Measurements from ENCODE around the gene CCR3. TPM values are rescaled to one million over a fixed set of nuclear protein-coding genes. Genes with fewer than 3 reads are reported as not detected.
"Not testable (repeated sequence)": the region's sequence is repeated elsewhere in the genome, so short reads cannot be mapped to it uniquely, and the experiment has no call there.

CCR3 gene
- total RNA-seq (under 1 TPM; 0.23 to 0.37 TPM), total RNA-seq (0.38 to 0.46 reads per million in 2 donors)

GRCh38 chr3:46242120-46242519 lies at the start of gene CCR3:
TSS of gene CCR3 (plus strand) at chr3:46242460. CDS start at chr3:46265159, 22,699 bp downstream.
- H3K9me3 ChIP-seq (ENCODE audit: control insufficient read depth, low read length, poor library complexity, severe bottlenecking) = no peaks in the 10 kb centered on the region
- no peak within 1 kb of the TSS for H3K4me3 Mint-ChIP-seq
- peaks cover 8% of the 10 kb centered on the region for H3K4me1 Mint-ChIP-seq
- no peaks in the 10 kb centered on the region for H3K36me3 Mint-ChIP-seq (ENCODE audit: low read depth)
- H3K27ac Mint-ChIP-seq = peak within 1 kb of the TSS; percentile 29
- peaks cover 9% of the 10 kb centered on the region for H3K27me3 Mint-ChIP-seq
- DNase-seq (no peak), ATAC-seq (no peak)

GRCh38 chr3:46192939-46193338 lies 49.3 kb upstream of the CCR3 start:
- H3K36me3 Mint-ChIP-seq (ENCODE audit: low read depth) = peaks cover 2% of the 10 kb centered on the region
- ATAC-seq = no peak
- H3K4me1 Mint-ChIP-seq = peaks cover 4% of the 10 kb centered on the region
- no peak for DNase-seq
- no peak overlapping the region for H3K27ac Mint-ChIP-seq
- no peak overlapping the region for H3K4me3 Mint-ChIP-seq
- H3K27me3 Mint-ChIP-seq = peaks cover 14% of the 10 kb centered on the region
- H3K9me3 ChIP-seq (ENCODE audit: control insufficient read depth, low read length, poor library complexity, severe bottlenecking) = peaks cover 3% of the 10 kb centered on the region

GRCh38 chr3:46193436-46193835 lies 48.8 kb upstream of the CCR3 start:
- Mint-ChIP-seq H3K4me3 (no peak overlapping the region), H3K27me3 (peaks cover 14% of the 10 kb centered on the region), H3K27ac (no peak overlapping the region), H3K36me3 (ENCODE audit: low read depth) (peaks cover 2% of the 10 kb centered on the region), H3K4me1 (no peaks in the 10 kb centered on the region)
- DNase-seq = no peak
- H3K9me3 ChIP-seq (ENCODE audit: control insufficient read depth, low read length, poor library complexity, severe bottlenecking) = peaks cover 3% of the 10 kb centered on the region
- no peak for ATAC-seq

- H3K4me3 Mint-ChIP-seq = no peak overlapping the region
- ATAC-seq = no peak
- DNase-seq = no peak
- H3K36me3 Mint-ChIP-seq (ENCODE audit: low read depth) = peaks cover 2% of the 10 kb centered on the region
- H3K27me3 Mint-ChIP-seq = peaks cover 20% of the 10 kb centered on the region
- H3K9me3 ChIP-seq (ENCODE audit: control insufficient read depth, low read length, poor library complexity, severe bottlenecking) = peaks cover 3% of the 10 kb centered on the region
- H3K27ac Mint-ChIP-seq = no peak overlapping the region
- no peaks in the 10 kb centered on the region for H3K4me1 Mint-ChIP-seq
Measured at GRCh38 chr3:46194868-46195553, 47.2 kb upstream of the CCR3 start.

- H3K36me3 Mint-ChIP-seq (ENCODE audit: low read depth) = peaks cover 2% of the 10 kb centered on the region
- DNase-seq (no peak), ATAC-seq (no peak)
- H3K4me1 Mint-ChIP-seq = no peaks in the 10 kb centered on the region
- H3K4me3 Mint-ChIP-seq = no peak overlapping the region
- H3K27me3 Mint-ChIP-seq = peaks cover 13% of the 10 kb centered on the region
- H3K27ac Mint-ChIP-seq = no peak overlapping the region
- peaks cover 3% of the 10 kb centered on the region for H3K9me3 ChIP-seq (ENCODE audit: control insufficient read depth, low read length, poor library complexity, severe bottlenecking)
Measured at GRCh38 chr3:46196261-46196957, 45.9 kb upstream of the CCR3 start.

GRCh38 chr3:46200211-46200610 lies 42.0 kb upstream of the CCR3 start:
- DNase-seq = no peak
- Mint-ChIP-seq H3K36me3 (ENCODE audit: low read depth) (no peaks in the 10 kb centered on the region), H3K27ac (no peak overlapping the region), H3K4me1 (peaks cover 3% of the 10 kb centered on the region), H3K27me3 (peaks cover 5% of the 10 kb centered on the region), H3K4me3 (no peak overlapping the region)
- ATAC-seq = no peak
- no peaks in the 10 kb centered on the region for H3K9me3 ChIP-seq (ENCODE audit: control insufficient read depth, low read length, poor library complexity, severe bottlenecking)

GRCh38 chr3:46200790-46201189 lies 41.5 kb upstream of the CCR3 start:
- peaks cover 5% of the 10 kb centered on the region for H3K27me3 Mint-ChIP-seq
- H3K9me3 ChIP-seq (ENCODE audit: control insufficient read depth, low read length, poor library complexity, severe bottlenecking) = no peaks in the 10 kb centered on the region
- ATAC-seq = no peak

GRCh38 chr3:46202535-46202934 lies 39.7 kb upstream of the CCR3 start:
- Mint-ChIP-seq H3K27me3 (peaks cover 5% of the 10 kb centered on the region), H3K36me3 (ENCODE audit: low read depth) (no peaks in the 10 kb centered on the region), H3K4me3 (no peak overlapping the region), H3K27ac (no peak overlapping the region), H3K4me1 (peaks cover 3% of the 10 kb centered on the region)
- ATAC-seq = no peak
- no peak for DNase-seq
- H3K9me3 ChIP-seq (ENCODE audit: control insufficient read depth, low read length, poor library complexity, severe bottlenecking) = no peaks in the 10 kb centered on the region

More at GRCh38 chr3:46200790-46201189, 41.5 kb upstream of the CCR3 start:
- Mint-ChIP-seq H3K36me3 (ENCODE audit: low read depth) (no peaks in the 10 kb centered on the region), H3K4me1 (peaks cover 3% of the 10 kb centered on the region), H3K4me3 (no peak overlapping the region), H3K27ac (no peak overlapping the region)
- DNase-seq = no peak

- ATAC-seq = no peak
- no peaks in the 10 kb centered on the region for H3K9me3 ChIP-seq (ENCODE audit: control insufficient read depth, low read length, poor library complexity, severe bottlenecking)
- no peak overlapping the region for H3K27ac Mint-ChIP-seq
- no peaks in the 10 kb centered on the region for H3K36me3 Mint-ChIP-seq (ENCODE audit: low read depth)
- DNase-seq = no peak
- peaks cover 12% of the 10 kb centered on the region for H3K4me1 Mint-ChIP-seq
- peak overlapping the region; percentile 52 for H3K4me3 Mint-ChIP-seq
- H3K27me3 Mint-ChIP-seq = peaks cover 5% of the 10 kb centered on the region
Measured at GRCh38 chr3:46203681-46204080, 38.6 kb upstream of the CCR3 start.

- H3K4me3 Mint-ChIP-seq = no peak overlapping the region
- H3K9me3 ChIP-seq (ENCODE audit: control insufficient read depth, low read length, poor library complexity, severe bottlenecking) = no peaks in the 10 kb centered on the region
- no peak overlapping the region for H3K27ac Mint-ChIP-seq
- DNase-seq (no peak), ATAC-seq (no peak)
- H3K27me3 Mint-ChIP-seq = no peaks in the 10 kb centered on the region
- peaks cover 21% of the 10 kb centered on the region for H3K4me1 Mint-ChIP-seq
- H3K36me3 Mint-ChIP-seq (ENCODE audit: low read depth) = no peaks in the 10 kb centered on the region
Measured at GRCh38 chr3:46205286-46205960, 36.8 kb upstream of the CCR3 start.

- Mint-ChIP-seq H3K36me3 (ENCODE audit: low read depth) (no peaks in the 10 kb centered on the region), H3K27ac (peak overlapping the region; percentile 9), H3K4me3 (peak overlapping the region; percentile 12), H3K27me3 (no peaks in the 10 kb centered on the region), H3K4me1 (peaks cover 21% of the 10 kb centered on the region)
- ATAC-seq = no peak
- DNase-seq = no peak
- no peaks in the 10 kb centered on the region for H3K9me3 ChIP-seq (ENCODE audit: control insufficient read depth, low read length, poor library complexity, severe bottlenecking)
Measured at GRCh38 chr3:46206282-46207015, 35.8 kb upstream of the CCR3 start.

- DNase-seq; H3K9me3 ChIP-seq (ENCODE audit: control insufficient read depth, low read length, poor library complexity, severe bottlenecking); H3K27me3 Mint-ChIP-seq; ATAC-seq; H3K36me3 Mint-ChIP-seq (ENCODE audit: low read depth): not testable (repeated sequence)
- Mint-ChIP-seq H3K4me1 (peaks cover 21% of the 10 kb centered on the region), H3K4me3 (peak overlapping the region; percentile 43), H3K27ac (peak overlapping the region; percentile 9)
Measured at GRCh38 chr3:46207514-46207913, 34.7 kb upstream of the CCR3 start.

- no peaks in the 10 kb centered on the region for H3K36me3 Mint-ChIP-seq (ENCODE audit: low read depth)
- peak within 1 kb of the TSS; percentile 43 for H3K4me3 Mint-ChIP-seq
- no peaks in the 10 kb centered on the region for H3K27me3 Mint-ChIP-seq
- peaks cover 21% of the 10 kb centered on the region for H3K4me1 Mint-ChIP-seq
- DNase-seq (no peak), ATAC-seq (peak; percentile 45)
- H3K27ac Mint-ChIP-seq = peak within 1 kb of the TSS; percentile 79
- no peaks in the 10 kb centered on the region for H3K9me3 ChIP-seq (ENCODE audit: control insufficient read depth, low read length, poor library complexity, severe bottlenecking)
Measured at GRCh38 chr3:46208167-46208704, 34.0 kb upstream of the CCR3 start, which contains the start of gene CCR1. TSS of gene CCR1 (minus strand) at chr3:46208313. CDS start at chr3:46204313, 4,000 bp downstream.
